ENCODE results near the gene C9orf78. TPM values are rescaled to one million over a fixed set of nuclear protein-coding genes. Genes with fewer than 3 reads are reported as not detected.

C9orf78 gene
- polyA plus RNA-seq, 1 donor: 47.5 TPM

GRCh38 chr9:129823935-129824601, 11.0 kb downstream of the C9orf78 start, which contains the start of gene TOR1A:
Gene TOR1A, minus strand, starts transcription at chr9:129824136. Its CDS starts 51 bp downstream, at chr9:129824085.
- WGBS (ENCODE audit: insufficient coverage, low lambda C conversion rate): no CpG with 5 or more reads among the region's 47 CpGs
- Histone ChIP-seq H3K4me1 (ENCODE audit: control insufficient read depth, insufficient read depth, low read length) (peaks cover 3% of the 10 kb centered on the region), H3K27ac (ENCODE audit: low read length) (peak within 1 kb of the TSS; percentile 12), H3K27me3 (ENCODE audit: control insufficient read depth, insufficient read depth, low read length) (no peaks in the 10 kb centered on the region), H3K9me3 (ENCODE audit: control insufficient read depth, low read depth, low read length) (no peaks in the 10 kb centered on the region), H3K4me3 (ENCODE audit: low read length) (peak within 1 kb of the TSS; percentile 70), H3K36me3 (ENCODE audit: control insufficient read depth, insufficient read depth, low read length) (peaks cover 40% of the 10 kb centered on the region)
- DNase-seq: peak; percentile 94 to 95

DNA sequence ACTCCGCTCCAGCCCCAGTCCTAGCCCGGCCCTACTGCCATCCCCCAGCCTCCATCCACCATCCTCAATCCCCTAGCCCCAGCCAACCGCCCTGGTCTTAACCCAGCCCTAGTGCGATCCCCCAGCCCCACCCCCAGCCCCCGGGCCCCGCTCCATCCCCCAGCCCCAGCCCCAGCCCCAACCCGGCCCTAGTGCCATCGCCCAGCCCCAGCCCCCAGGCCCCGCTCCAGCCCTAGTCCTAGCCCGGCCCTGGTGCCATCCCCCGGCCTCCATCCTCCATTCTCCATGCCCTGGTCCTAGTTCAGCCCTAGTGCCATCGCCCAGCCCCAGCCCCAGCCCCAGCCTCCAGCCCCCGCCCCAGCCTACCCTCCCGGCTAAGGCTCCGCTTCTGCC, 11.5 kb downstream of the C9orf78 start:
- Histone ChIP-seq H3K9me3 (ENCODE audit: control insufficient read depth, low read depth, low read length) (no peaks in the 10 kb centered on the region), H3K4me1 (ENCODE audit: control insufficient read depth, insufficient read depth, low read length) (peaks cover 3% of the 10 kb centered on the region), H3K4me3 (ENCODE audit: low read length) (peak overlapping the region; percentile 70), H3K27ac (ENCODE audit: low read length) (peak overlapping the region; percentile 12), H3K27me3 (ENCODE audit: control insufficient read depth, insufficient read depth, low read length) (no peaks in the 10 kb centered on the region), H3K36me3 (ENCODE audit: control insufficient read depth, insufficient read depth, low read length) (peaks cover 40% of the 10 kb centered on the region)
- no peak for DNase-seq
- no CpG with 5 or more reads among the region's 15 CpGs for WGBS (ENCODE audit: insufficient coverage, low lambda C conversion rate)

- H3K27ac ChIP-seq (ENCODE audit: low read length): no peak overlapping the region
- peaks cover 3% of the 10 kb centered on the region for H3K4me1 ChIP-seq (ENCODE audit: control insufficient read depth, insufficient read depth, low read length)
- H3K36me3 ChIP-seq (ENCODE audit: control insufficient read depth, insufficient read depth, low read length): peaks cover 43% of the 10 kb centered on the region
- no CpG with 5 or more reads among the region's 26 CpGs for WGBS (ENCODE audit: insufficient coverage, low lambda C conversion rate)
- no peaks in the 10 kb centered on the region for H3K27me3 ChIP-seq (ENCODE audit: control insufficient read depth, insufficient read depth, low read length)
- H3K9me3 ChIP-seq (ENCODE audit: control insufficient read depth, low read depth, low read length): no peaks in the 10 kb centered on the region
- H3K4me3 ChIP-seq (ENCODE audit: low read length): peak overlapping the region; percentile 57
- no peak for DNase-seq
Measured at GRCh38 chr9:129822898-129823541, 12.1 kb downstream of the C9orf78 start.

DNA sequence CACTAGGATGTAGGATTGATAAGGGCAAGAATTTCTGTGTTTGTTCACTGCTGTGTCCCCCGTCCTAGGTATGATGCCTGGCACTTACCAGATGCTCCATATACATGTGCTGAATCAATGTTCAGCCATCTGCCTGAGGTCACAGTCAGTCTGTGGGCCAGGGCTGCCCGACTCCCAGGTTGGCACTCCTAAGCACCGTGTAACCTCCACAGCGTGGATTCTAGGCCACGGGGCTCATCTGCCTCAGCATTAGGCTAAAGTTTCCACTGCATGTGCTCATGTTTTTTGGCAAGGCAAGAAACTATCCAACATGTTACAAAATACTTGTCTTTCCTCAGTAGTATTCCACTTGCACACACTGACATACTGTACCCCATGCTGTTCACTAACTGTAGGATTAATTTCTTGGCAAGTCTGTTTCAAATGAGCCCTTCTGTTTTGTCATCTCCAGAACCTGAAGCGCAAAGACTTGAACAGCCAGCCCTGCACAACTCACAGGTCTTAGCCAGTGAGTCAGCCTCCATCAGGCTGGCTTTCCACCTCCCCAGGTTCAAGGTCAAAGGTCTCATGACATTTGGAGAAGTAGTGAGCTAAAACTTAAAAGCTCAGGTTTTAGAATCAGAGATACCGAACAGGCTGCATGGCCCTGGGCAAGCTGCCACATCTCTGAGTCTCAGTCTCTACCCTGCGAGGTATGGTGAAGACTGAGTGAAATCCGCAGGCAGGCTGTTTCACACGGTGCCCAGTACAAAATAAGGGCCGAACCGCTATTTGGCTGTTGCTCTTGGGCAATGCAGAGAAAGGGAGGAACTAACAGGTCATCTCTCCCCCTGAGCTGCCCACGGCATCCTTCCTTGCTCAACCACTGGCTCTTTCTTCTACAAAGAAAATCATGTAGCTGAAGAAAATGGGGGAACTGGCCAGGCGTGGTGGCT, 18.3 kb downstream of the C9orf78 start:
- Histone ChIP-seq H3K27me3 (ENCODE audit: control insufficient read depth, insufficient read depth, low read length) (no peaks in the 10 kb centered on the region), H3K9me3 (ENCODE audit: control insufficient read depth, low read depth, low read length) (no peaks in the 10 kb centered on the region), H3K36me3 (ENCODE audit: control insufficient read depth, insufficient read depth, low read length) (peaks cover 74% of the 10 kb centered on the region), H3K4me3 (ENCODE audit: low read length) (no peak overlapping the region), H3K27ac (ENCODE audit: low read length) (no peak overlapping the region), H3K4me1 (ENCODE audit: control insufficient read depth, insufficient read depth, low read length) (peaks cover 5% of the 10 kb centered on the region)
- no CpG with 5 or more reads among the region's 14 CpGs for WGBS (ENCODE audit: insufficient coverage, low lambda C conversion rate)
- DNase-seq: no peak

GRCh38 chr9:129815278-129815677, 19.8 kb downstream of the C9orf78 start:
- H3K4me1 ChIP-seq (ENCODE audit: control insufficient read depth, insufficient read depth, low read length): peaks cover 18% of the 10 kb centered on the region
- no peaks in the 10 kb centered on the region for H3K27me3 ChIP-seq (ENCODE audit: control insufficient read depth, insufficient read depth, low read length)
- H3K27ac ChIP-seq (ENCODE audit: low read length): no peak overlapping the region
- H3K4me3 ChIP-seq (ENCODE audit: low read length): no peak overlapping the region
- H3K36me3 ChIP-seq (ENCODE audit: control insufficient read depth, insufficient read depth, low read length): peaks cover 60% of the 10 kb centered on the region
- DNase-seq: no peak
- no CpG with 5 or more reads among the region's 11 CpGs for WGBS (ENCODE audit: insufficient coverage, low lambda C conversion rate)
- H3K9me3 ChIP-seq (ENCODE audit: control insufficient read depth, low read depth, low read length): no peaks in the 10 kb centered on the region

GRCh38 chr9:129814432-129815223, 20.4 kb downstream of the C9orf78 start:
- Histone ChIP-seq H3K4me1 (ENCODE audit: control insufficient read depth, insufficient read depth, low read length) (peaks cover 24% of the 10 kb centered on the region), H3K27ac (ENCODE audit: low read length) (no peak overlapping the region), H3K4me3 (ENCODE audit: low read length) (no peak overlapping the region), H3K36me3 (ENCODE audit: control insufficient read depth, insufficient read depth, low read length) (peaks cover 64% of the 10 kb centered on the region), H3K27me3 (ENCODE audit: control insufficient read depth, insufficient read depth, low read length) (no peaks in the 10 kb centered on the region), H3K9me3 (ENCODE audit: control insufficient read depth, low read depth, low read length) (no peaks in the 10 kb centered on the region)
- 100% methylated on average over 1 of the region's 17 CpGs for WGBS (ENCODE audit: insufficient coverage, low lambda C conversion rate)
- DNase-seq: no peak

DNA sequence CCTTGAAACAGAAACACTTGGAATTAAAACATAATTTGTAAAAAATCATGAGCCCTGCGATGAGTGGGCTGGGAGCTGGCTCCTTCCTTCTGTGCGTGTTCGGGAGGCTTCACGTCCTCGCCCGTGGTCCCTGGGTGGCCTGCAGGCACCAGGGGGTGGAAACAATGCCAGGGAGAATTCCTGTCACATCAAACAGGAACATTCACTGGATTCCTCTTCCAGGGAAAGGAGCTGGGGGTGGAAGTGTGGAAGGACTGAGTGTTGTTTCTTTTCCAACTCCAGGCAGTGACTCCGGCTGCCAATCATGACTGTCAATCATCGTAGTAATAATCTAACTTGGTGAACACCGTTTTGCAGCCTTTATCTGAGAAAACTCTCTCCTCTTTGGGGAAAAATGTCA, 21.4 kb downstream of the C9orf78 start:
- DNase-seq: no peak
- no peak overlapping the region for H3K4me3 ChIP-seq (ENCODE audit: low read length)
- peaks cover 30% of the 10 kb centered on the region for H3K4me1 ChIP-seq (ENCODE audit: control insufficient read depth, insufficient read depth, low read length)
- peaks cover 69% of the 10 kb centered on the region for H3K36me3 ChIP-seq (ENCODE audit: control insufficient read depth, insufficient read depth, low read length)
- no CpG with 5 or more reads among the region's 9 CpGs for WGBS (ENCODE audit: insufficient coverage, low lambda C conversion rate)
- no peaks in the 10 kb centered on the region for H3K9me3 ChIP-seq (ENCODE audit: control insufficient read depth, low read depth, low read length)
- H3K27me3 ChIP-seq (ENCODE audit: control insufficient read depth, insufficient read depth, low read length): no peaks in the 10 kb centered on the region
- H3K27ac ChIP-seq (ENCODE audit: low read length): no peak overlapping the region

- Histone ChIP-seq H3K4me1 (ENCODE audit: control insufficient read depth, insufficient read depth, low read length) (peaks cover 30% of the 10 kb centered on the region), H3K4me3 (ENCODE audit: low read length) (no peak overlapping the region), H3K9me3 (ENCODE audit: control insufficient read depth, low read depth, low read length) (no peaks in the 10 kb centered on the region), H3K36me3 (ENCODE audit: control insufficient read depth, insufficient read depth, low read length) (peaks cover 66% of the 10 kb centered on the region), H3K27ac (ENCODE audit: low read length) (no peak overlapping the region), H3K27me3 (ENCODE audit: control insufficient read depth, insufficient read depth, low read length) (no peaks in the 10 kb centered on the region)
- no CpG with 5 or more reads among the region's 9 CpGs for WGBS (ENCODE audit: insufficient coverage, low lambda C conversion rate)
- DNase-seq: no peak
Measured at GRCh38 chr9:129812385-129812784, 22.7 kb downstream of the C9orf78 start.

GRCh38 chr9:129811967-129812363, 23.1 kb downstream of the C9orf78 start:
- H3K4me1 ChIP-seq (ENCODE audit: control insufficient read depth, insufficient read depth, low read length): peaks cover 30% of the 10 kb centered on the region
- H3K27ac ChIP-seq (ENCODE audit: low read length): peak overlapping the region; percentile 69
- DNase-seq: no peak
- WGBS (ENCODE audit: insufficient coverage, low lambda C conversion rate): no CpG with 5 or more reads among the region's 6 CpGs
- H3K4me3 ChIP-seq (ENCODE audit: low read length): no peak overlapping the region
- H3K9me3 ChIP-seq (ENCODE audit: control insufficient read depth, low read depth, low read length): no peaks in the 10 kb centered on the region
- peaks cover 67% of the 10 kb centered on the region for H3K36me3 ChIP-seq (ENCODE audit: control insufficient read depth, insufficient read depth, low read length)
- H3K27me3 ChIP-seq (ENCODE audit: control insufficient read depth, insufficient read depth, low read length): no peaks in the 10 kb centered on the region

Data from large intestine (tissue), 3 donors.